VCaP (cell line): ENCODE data around the gene WSB2.

Experiments
- H3K27ac ChIP-seq: fragments of 450-650 bp; 2 replicates; pipeline ENCODE4 v1.5.1; 2017
- CTCF ChIP-seq: fragments of 450-650 bp; conservative IDR thresholded peaks from 2 replicates; pipeline ENCODE4 v1.5.1; 2017; ENCODE audit warnings: mild to moderate bottlenecking, moderate library complexity

Gene WSB2

GRCh38 chr12:118060301-118061010 lies 523 bp downstream of the WSB2 start:
- TF ChIP-seq CTCF, result no peak
- H3K27ac ChIP-seq, result peak overlapping the region; percentile 99

DNA sequence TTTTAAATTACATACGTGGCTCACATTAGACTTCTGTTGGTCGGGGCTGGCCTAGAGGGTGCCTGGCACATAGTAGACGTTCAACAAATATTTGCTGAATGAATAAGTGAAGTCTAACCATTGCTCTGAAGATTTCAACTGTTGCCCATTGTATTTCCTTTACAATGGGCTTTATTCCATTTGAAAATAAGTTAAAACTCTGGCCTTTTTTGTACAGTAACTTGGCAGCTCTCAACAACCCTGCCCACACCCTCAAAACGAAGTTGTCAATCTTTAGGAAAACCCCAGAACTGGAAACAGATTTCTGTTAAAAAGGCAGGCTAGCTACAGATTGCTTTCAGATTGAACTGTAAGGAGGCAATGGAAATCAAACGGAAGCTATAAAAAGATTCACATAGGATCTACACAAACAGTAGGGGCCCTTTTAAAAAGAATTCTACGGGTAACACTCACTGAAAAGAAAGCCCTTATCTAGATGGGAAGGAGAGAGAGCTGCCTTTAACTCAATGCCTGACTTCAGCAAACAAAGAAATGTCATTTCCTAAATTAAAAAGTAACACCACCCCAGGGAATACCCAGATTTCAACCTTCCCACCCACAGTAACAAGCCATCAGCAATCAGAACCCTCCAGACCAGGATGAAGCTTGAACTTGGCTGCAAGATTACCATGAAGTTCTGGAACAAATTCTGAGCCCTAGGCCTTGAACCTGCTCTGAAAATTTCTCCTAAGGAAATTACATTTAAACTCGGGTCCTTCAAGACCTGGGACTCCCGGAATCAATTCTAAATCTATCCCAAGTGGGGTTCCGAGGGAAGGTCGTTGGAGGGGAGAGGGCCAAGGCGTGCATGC lies 1.4 kb downstream of the WSB2 start:
- no peak for TF ChIP-seq CTCF
- peak overlapping the region; percentile 99 for H3K27ac ChIP-seq

DNA sequence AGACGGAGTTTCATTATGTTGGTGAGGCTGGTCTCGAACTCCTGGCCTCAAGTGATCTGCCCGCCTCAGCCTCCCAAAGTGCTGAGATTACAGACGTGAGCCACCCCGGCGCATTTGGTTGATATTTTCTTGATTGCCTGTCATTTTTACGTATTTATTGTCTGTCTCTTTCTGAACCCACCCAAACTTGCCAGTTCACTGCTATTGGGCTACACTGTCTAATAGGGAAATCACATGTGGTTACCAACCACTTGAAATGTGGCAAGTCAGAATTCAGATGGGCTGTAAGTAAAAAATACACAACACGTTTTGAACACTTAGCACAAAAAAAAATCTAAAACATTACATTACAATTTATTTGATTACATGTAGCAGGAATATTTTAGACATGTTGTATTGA lies 2.1 kb downstream of the WSB2 start:
- H3K27ac ChIP-seq, result peak overlapping the region; percentile 99

GRCh38 chr12:118058227-118058626 lies 2.8 kb downstream of the WSB2 start:
- H3K27ac ChIP-seq, result peak overlapping the region; percentile 99
- TF ChIP-seq CTCF, result no peak

More for the DNA sequence above, 2.1 kb downstream of the WSB2 start:
- no peak for TF ChIP-seq CTCF

DNA sequence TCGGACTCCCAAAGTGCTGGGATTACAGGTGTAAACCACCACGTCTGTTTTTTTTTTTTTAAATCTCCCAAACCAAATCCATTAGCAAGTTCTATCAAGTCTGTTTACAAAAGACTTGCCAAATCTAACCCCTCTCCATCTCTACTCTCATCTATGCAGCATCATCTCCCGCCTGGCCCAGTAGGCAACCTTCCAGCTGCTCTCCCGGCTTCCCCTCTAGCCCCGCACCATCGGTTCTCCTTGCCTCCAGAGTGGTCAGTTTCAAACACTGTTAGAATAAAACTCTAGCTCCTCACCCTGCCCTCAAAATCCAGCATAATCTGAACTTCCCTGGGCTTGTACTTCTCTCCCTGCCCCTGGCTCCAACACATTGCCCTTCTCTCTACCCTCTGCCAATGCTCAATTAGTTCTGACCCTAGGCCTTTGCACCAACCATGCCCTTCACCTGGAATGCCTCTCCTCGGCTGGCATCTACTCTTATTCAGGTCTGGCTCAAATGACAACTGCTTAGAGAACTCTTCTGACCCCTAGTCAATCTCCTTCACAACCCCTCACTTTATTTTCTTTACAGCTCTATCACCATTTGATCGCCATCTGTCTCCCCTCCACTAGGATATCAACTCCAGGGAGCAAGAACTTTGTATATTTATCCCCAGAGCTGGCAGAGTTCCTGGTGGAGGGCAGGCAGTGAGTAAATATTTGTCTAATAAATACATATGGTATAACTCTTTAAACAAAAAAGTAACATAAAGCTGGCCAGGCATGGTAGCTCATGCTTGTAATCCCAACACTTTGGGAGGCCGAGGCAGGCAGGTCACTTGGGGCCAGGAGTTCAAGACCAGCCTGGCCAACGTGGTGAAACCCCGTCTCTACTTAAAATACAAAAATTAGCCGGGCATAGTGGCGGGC lies 4.9 kb downstream of the WSB2 start:
- peak overlapping the region; percentile 99 for H3K27ac ChIP-seq

DNA sequence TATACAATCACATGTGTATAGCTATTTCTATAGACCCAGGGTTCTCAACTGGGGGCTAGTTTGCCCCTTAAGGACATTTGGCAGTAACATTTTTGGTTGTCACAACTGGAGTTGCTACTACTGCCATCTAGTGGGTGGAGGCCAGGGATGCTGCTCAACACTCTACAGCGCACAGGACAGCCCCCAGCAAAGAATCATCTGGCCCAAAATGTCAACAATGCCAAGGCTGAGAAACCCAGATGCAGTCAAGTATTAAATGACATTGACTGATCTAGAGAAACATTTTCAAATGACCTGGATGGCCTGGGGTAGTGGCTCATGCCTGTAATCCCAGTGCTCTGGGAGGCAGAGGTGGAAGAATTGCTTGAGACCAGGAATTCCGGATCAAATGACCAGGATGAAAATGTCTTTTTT lies 5.8 kb downstream of the WSB2 start:
- peak; percentile 70 for TF ChIP-seq CTCF
- H3K27ac ChIP-seq, result peak overlapping the region; percentile 99

More for the DNA sequence above, 4.9 kb downstream of the WSB2 start:
- no peak for TF ChIP-seq CTCF
